Tongue (tissue), 2 donors: ENCODE results near the gene SEMA6A. TPM values are rescaled to one million over a fixed set of nuclear protein-coding genes. Genes with fewer than 3 reads are reported as not detected.

Experiments
- DNase-seq: peaks from one replicate; pipeline ENCODE4 v3.0.0-alpha.2; 2015
- total RNA-seq: library from RNA; depleted of rRNA; stranded (reverse); fragments of >200 nt; gene quantifications from one replicate; pipeline ENCODE4 v1.2.3, GENCODE V29; 2014

The SEMA6A gene
- total RNA-seq, 1 donor from 2014 or later: 47.2 TPM

- DNase-seq: no peak
These were observed 117.6 kb downstream of the SEMA6A start for GRCh38 chr5:116457062-116457461.

GRCh38 chr5:116456036-116456435, 118.6 kb downstream of the SEMA6A start:
- DNase-seq: no peak

- DNase-seq: no peak
These were observed 119.6 kb downstream of the SEMA6A start for GRCh38 chr5:116455061-116455460.

- peak; percentile 74 for DNase-seq
These were observed 120.2 kb downstream of the SEMA6A start for GRCh38 chr5:116454417-116454927.

- peak; percentile 51 for DNase-seq
These were observed 120.6 kb downstream of the SEMA6A start for GRCh38 chr5:116453988-116454411.

- DNase-seq: no peak
These were observed 121.8 kb downstream of the SEMA6A start for GRCh38 chr5:116452774-116453368.

GRCh38 chr5:116451905-116452450, 122.6 kb downstream of the SEMA6A start:
- no peak for DNase-seq

- DNase-seq: no peak
These were observed 123.6 kb downstream of the SEMA6A start for GRCh38 chr5:116451066-116451465.

- no peak for DNase-seq
These were observed 125.2 kb downstream of the SEMA6A start for GRCh38 chr5:116449458-116449857.

- DNase-seq: no peak
These were observed 125.7 kb downstream of the SEMA6A start for GRCh38 chr5:116448870-116449427.

GRCh38 chr5:116448450-116448849, 126.2 kb downstream of the SEMA6A start:
- DNase-seq: no peak

- DNase-seq: no peak
These were observed 128.1 kb downstream of the SEMA6A start for GRCh38 chr5:116446356-116447005.

- DNase-seq: no peak
These were observed 129.3 kb downstream of the SEMA6A start for GRCh38 chr5:116445311-116445710.

- no peak for DNase-seq
These were observed 130.0 kb downstream of the SEMA6A start for GRCh38 chr5:116444373-116445295.

- no peak for DNase-seq
These were observed 131.6 kb downstream of the SEMA6A start for GRCh38 chr5:116442931-116443551.

GRCh38 chr5:116442095-116442534, 132.5 kb downstream of the SEMA6A start:
- peak; percentile 79 for DNase-seq

- DNase-seq: peak; percentile 70
These were observed 133.4 kb downstream of the SEMA6A start for GRCh38 chr5:116441223-116441622.

- DNase-seq: peak; percentile 92
These were observed 134.1 kb downstream of the SEMA6A start for GRCh38 chr5:116440457-116441001.

GRCh38 chr5:116439905-116440304, 134.7 kb downstream of the SEMA6A start:
- no peak for DNase-seq

GRCh38 chr5:116438979-116439554, 135.6 kb downstream of the SEMA6A start:
- DNase-seq: no peak
